ENCODE measurements around the gene CNPY3. TPM values are rescaled to one million over a fixed set of nuclear protein-coding genes. Genes with fewer than 3 reads are reported as not detected.

The CNPY3 gene
- total and polyA plus RNA-seq, 2 of the 13 experiments (the other 11 are each of a cell fraction or from before 2014, with no cell fraction given) = 42.3 to 60.2 TPM

- in situ Hi-C loops (cut with HindIII; ENCODE audit: extremely low pct_ligation_motif_present, low pct_unique_long_range_greater_than_20kb) (no loop called here), intact Hi-C loops (cut with micrococcal nuclease; ENCODE audit: unreplicated experiment) (loop anchor here (1.0 to 5.0 kb wide), 2 partner anchors 52 to 59 kb away; partner anchors contain the start of genes KLHDC3 and MEA1)
- POLR2A ChIA-PET = interaction anchor here (0.8 to 4.3 kb wide), 14 partner anchors 10 to 116 kb away, joined by 3 to 36 read pairs (median 6); partner anchors contain the start of genes CNPY3, CUL7, KLC4 and KLHDC3
- TSS peak; percentile 51 for BruUV-seq (replicated peaks)
- peak overlapping the region; percentile 26 for H3K9ac ChIP-seq (ENCODE audit: insufficient read depth, low read depth, low read length)
- H3K4me2 ChIP-seq (ENCODE audit: low read depth, low read length) = peak overlapping the region; percentile 94
- no peaks in the 10 kb centered on the region for H3K9me3 ChIP-seq (ENCODE audit: low read length)
- 0 out of 5 replicates have a peak, but pooled peaks cover 0 to 1% of the 10 kb centered on the region in 2 experiments for H3K36me3 ChIP-seq (replicated peaks in 1 of 2; ENCODE audit: control insufficient read depth in 1 of 2, insufficient read depth in 2 of 2, low read length in 2 of 2)
- H4K20me1 ChIP-seq (ENCODE audit: insufficient read depth, low read length) = no peaks in the 10 kb centered on the region
- no peak overlapping the region for H3K27ac ChIP-seq (ENCODE audit: extremely low read length, insufficient read depth, low read length)
- H2AFZ ChIP-seq (ENCODE audit: low read length) = peak overlapping the region; percentile 55
- DNase-seq (ENCODE audit: low spot score) = no peak
- H3K4me3 ChIP-seq (replicated peaks in 1 of 3; ENCODE audit: insufficient read depth in 1 of 3, low read depth in 2 of 3, low read length in 3 of 3) = peak overlapping the region; percentile 58 to 81 (median 66)
- H3K27me3 ChIP-seq (ENCODE audit: control insufficient read depth in 1 of 2, insufficient read depth in 2 of 2, low read length in 2 of 2) = no peaks in the 10 kb centered on the region; a peak in 1 of 5 replicates
- FAIRE-seq = peak; percentile 77
- no peak for ATAC-seq
- CTCF ChIA-PET (ENCODE audit: low intra/inter-chr PET ratio, low total read pairs) = no interaction called here
- peaks cover 18% of the 10 kb centered on the region for H3K4me1 ChIP-seq (ENCODE audit: insufficient read depth, low read length)
- no peaks in the 10 kb centered on the region for H3K79me2 ChIP-seq (ENCODE audit: insufficient read depth, low read length)
- WGBS (ENCODE audit: low lambda C conversion rate) = 3% methylated on average over 13 of the region's 13 CpGs
- TF ChIP-seq ZNF691 (CRISPR knock-in tag; IDR thresholded peaks at IDR 0.05; ENCODE audit: borderline replicate concordance, low read depth) (0 out of 2 replicates have a peak, but pooled peaks have one; percentile 10), HNF4A (CRISPR knock-in tag; IDR thresholded peaks at IDR 0.05) (no peak), MYPOP (CRISPR knock-in tag; IDR thresholded peaks at IDR 0.05) (no peak), ADNP (CRISPR knock-in tag; IDR thresholded peaks at IDR 0.05) (0 out of 2 replicates have a peak, but pooled peaks have one; percentile 59), STAT6 (CRISPR knock-in tag; IDR thresholded peaks at IDR 0.05; ENCODE audit: borderline replicate concordance) (no peak), ZNF512 (CRISPR knock-in tag; IDR thresholded peaks at IDR 0.05) (0 out of 2 replicates have a peak, but pooled peaks have one; percentile 11), MTF1 (CRISPR knock-in tag; IDR thresholded peaks at IDR 0.05) (peak; percentile 85; the same call in 1 of the 2 replicates), JUNB (CRISPR knock-in tag; IDR thresholded peaks at IDR 0.05; ENCODE audit: borderline replicate concordance) (no peak), ZNF775 (CRISPR knock-in tag; IDR thresholded peaks at IDR 0.05; ENCODE audit: borderline replicate concordance) (0 out of 2 replicates have a peak, but pooled peaks have one; percentile 30), ZNF678 (CRISPR knock-in tag; IDR thresholded peaks at IDR 0.05) (0 out of 2 replicates have a peak, but pooled peaks have one; percentile 37), HINFP (CRISPR knock-in tag; IDR thresholded peaks at IDR 0.05; ENCODE audit: low read depth) (0 out of 2 replicates have a peak, but pooled peaks have one; percentile 19), POGZ (CRISPR knock-in tag; IDR thresholded peaks at IDR 0.05) (peak; percentile 11; the same call in 1 of the 2 replicates), BCL3 (CRISPR knock-in tag; IDR thresholded peaks at IDR 0.05) (no peak), ZNF564 (CRISPR knock-in tag; IDR thresholded peaks at IDR 0.05) (no peak)
Measured at GRCh38 chr6:42959917-42960242, 30.6 kb downstream of the CNPY3 start.
